Skeletal muscle satellite cell (primary cell): ENCODE results near the gene POLR1F.
"Not testable (repeated sequence)": the region's sequence is repeated elsewhere in the genome, so short reads cannot be mapped to it uniquely, and the experiment has no call there.

Source experiments
- H3K27me3 ChIP-seq: 2 replicates; pipeline ENCODE4 v1.7.0; 2013; ENCODE audit warnings: low read length; ENCODE audit not compliant: control insufficient read depth, insufficient read depth
- H3K36me3 ChIP-seq: 2 replicates; pipeline ENCODE4 v1.7.0; 2013; ENCODE audit warnings: mild to moderate bottlenecking, control low read depth, low read length; ENCODE audit not compliant: insufficient read depth
- H3K4me1 ChIP-seq: 2 replicates; pipeline ENCODE4 v1.7.0; 2013; ENCODE audit warnings: low read length; ENCODE audit not compliant: control insufficient read depth, insufficient read depth
- H3K4me2 ChIP-seq: 2 replicates; pipeline ENCODE4 v1.7.0; 2013; ENCODE audit warnings: mild to moderate bottlenecking, low read length
- H3K4me3 ChIP-seq: 2 replicates; pipeline ENCODE4 v1.7.0; 2013; ENCODE audit warnings: low read length
- H3K9ac ChIP-seq: 2 replicates; pipeline ENCODE4 v1.7.0; 2013; ENCODE audit warnings: mild to moderate bottlenecking, low read depth, low read length, moderate library complexity
- H3K9me3 ChIP-seq: replicated peaks from 2 replicates; pipeline ENCODE4 v1.7.0; 2013; ENCODE audit warnings: mild to moderate bottlenecking, control low read depth, low read length

POLR1F gene

DNA sequence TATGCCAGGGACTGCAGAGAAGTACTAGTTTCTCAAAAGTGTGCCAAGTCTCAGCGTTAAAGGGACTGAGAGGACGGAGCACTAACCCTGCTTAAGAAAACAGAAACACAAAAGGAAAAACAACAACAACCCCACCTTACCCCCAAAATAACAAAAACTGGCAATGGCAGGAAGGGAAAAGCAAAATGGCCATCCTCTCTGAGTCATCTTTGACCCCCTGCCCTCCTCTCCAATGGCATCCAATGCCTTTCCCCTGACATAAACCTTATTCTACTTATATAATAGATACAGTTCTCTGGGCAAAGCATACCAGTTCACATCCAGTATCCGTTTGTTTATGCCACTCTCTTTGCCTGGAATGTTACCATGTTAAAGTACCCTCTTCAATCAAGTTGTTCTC, 1.6 kb downstream of the POLR1F start:
- peak overlapping the region; percentile 93 for H3K4me3 ChIP-seq
- no peaks in the 10 kb centered on the region for H3K9me3 ChIP-seq
- H3K36me3 ChIP-seq, result peaks cover 3% of the 10 kb centered on the region
- peak overlapping the region; percentile 94 for H3K9ac ChIP-seq
- H3K4me2 ChIP-seq, result peak overlapping the region; percentile 88
- H3K4me1 ChIP-seq, result peaks cover 15% of the 10 kb centered on the region
- peaks cover 3% of the 10 kb centered on the region for H3K27me3 ChIP-seq

DNA sequence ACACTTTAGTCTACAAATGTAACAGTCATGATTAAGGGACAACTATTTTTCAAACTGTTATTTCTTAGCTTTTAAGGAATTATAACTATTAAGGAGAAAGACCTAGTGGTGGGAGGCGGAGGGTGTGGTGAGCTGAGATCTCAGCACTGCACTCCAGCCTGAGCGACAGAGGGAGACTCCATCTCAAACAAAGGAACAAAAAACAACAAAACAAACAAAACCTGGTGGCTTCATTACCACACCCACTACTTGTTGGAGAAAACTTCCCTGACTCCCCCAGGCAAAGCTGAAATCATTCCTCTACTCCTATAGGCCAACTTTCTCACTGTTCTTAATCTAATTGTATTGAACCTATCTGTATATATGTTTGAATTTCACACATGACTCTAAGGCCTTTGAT, 3.2 kb downstream of the POLR1F start:
- Histone ChIP-seq H3K4me3 (no peak overlapping the region), H3K9me3 (no peaks in the 10 kb centered on the region), H3K4me2 (no peak overlapping the region), H3K27me3 (no peaks in the 10 kb centered on the region), H3K36me3 (peaks cover 3% of the 10 kb centered on the region), H3K4me1 (peaks cover 15% of the 10 kb centered on the region), H3K9ac (no peak overlapping the region)

DNA sequence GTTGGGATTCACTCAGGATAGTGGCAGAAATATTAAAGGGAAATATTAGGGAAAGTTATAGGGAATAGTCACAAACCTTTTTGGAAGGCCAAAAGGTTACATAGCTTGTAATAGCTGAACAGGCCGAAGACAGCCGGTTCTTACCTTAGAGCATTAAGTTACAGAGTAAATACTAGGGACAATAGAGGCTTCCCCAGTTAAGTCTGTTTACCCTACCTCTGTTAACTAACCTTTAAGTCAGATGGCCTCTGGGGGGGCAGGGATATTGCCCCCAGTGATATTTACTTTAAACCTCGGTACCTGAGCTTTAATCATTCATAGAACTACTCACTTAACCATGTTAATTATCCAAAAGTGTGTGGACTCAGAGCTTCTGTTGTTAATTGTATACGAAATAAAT, 7.4 kb downstream of the POLR1F start:
- H3K36me3 ChIP-seq, result peaks cover 20% of the 10 kb centered on the region
- H3K9me3 ChIP-seq, result no peaks in the 10 kb centered on the region
- no peaks in the 10 kb centered on the region for H3K4me1 ChIP-seq
- no peak overlapping the region for H3K4me3 ChIP-seq
- H3K27me3 ChIP-seq, result no peaks in the 10 kb centered on the region
- no peak overlapping the region for H3K4me2 ChIP-seq
- H3K9ac ChIP-seq, result no peak overlapping the region

DNA sequence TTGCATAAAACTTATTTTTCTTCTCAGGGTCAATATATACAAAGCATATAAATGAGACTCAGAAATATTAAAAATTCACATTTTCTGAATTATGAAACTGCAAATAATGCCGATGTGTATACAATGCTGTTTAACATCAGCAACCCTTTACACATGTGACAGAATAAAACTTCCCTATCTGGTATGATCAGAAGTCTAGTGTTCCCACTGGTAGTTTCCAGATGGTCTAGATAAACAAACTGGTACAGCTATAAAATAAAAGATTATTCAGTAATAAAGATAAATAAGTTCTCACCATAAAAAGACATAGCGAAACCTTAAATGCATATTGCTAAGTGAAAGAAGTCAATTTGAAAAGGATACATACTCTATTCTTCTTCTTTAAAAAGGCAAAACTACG, 7.9 kb downstream of the POLR1F start:
- no peak overlapping the region for H3K9ac ChIP-seq
- H3K4me2 ChIP-seq, result no peak overlapping the region
- peaks cover 20% of the 10 kb centered on the region for H3K36me3 ChIP-seq
- H3K4me3 ChIP-seq, result no peak overlapping the region
- no peaks in the 10 kb centered on the region for H3K9me3 ChIP-seq
- H3K4me1 ChIP-seq, result no peaks in the 10 kb centered on the region
- no peaks in the 10 kb centered on the region for H3K27me3 ChIP-seq

DNA sequence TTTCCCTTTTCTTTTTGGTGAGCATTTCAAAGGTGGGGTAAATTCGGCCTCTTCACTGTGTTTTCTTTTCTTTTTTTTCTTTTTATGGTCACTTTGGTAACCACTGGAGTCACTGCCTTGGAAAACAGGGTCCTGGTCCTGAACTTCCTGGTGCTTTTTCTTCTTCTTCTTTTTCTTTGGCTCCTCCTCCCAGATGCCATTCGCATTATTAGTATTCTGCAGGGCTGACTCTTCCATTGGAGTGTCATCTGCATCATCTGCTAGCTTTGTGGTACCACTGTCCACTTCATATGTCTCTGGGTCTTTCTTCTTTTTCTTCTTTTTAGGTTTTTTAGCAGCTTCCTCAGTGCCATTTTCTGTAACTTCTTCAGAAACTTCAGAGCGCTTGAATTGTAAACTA, 10.5 kb downstream of the POLR1F start:
- Histone ChIP-seq H3K4me2 (no peak overlapping the region), H3K4me3 (no peak overlapping the region), H3K9ac (no peak overlapping the region), H3K36me3 (peaks cover 17% of the 10 kb centered on the region), H3K9me3 (no peaks in the 10 kb centered on the region), H3K27me3 (no peaks in the 10 kb centered on the region), H3K4me1 (no peaks in the 10 kb centered on the region)

DNA sequence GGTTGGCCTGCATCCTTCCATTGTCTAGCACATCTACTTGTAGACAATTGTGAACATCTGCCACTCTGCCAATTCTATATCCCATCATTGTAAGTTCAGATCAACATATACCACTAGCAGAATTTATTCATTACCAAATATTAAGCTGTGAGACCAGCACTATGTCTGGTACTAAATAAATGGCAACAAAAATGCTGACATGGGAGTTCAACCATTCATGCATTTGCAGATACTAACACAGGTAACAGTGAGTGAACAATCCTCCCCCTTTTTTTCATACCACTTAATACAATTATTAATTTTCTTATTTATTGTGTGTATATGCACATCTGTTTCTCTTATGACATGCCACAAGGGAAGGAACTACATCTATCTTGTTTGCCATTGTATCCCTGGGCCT, 11.9 kb downstream of the POLR1F start:
- H3K4me3 ChIP-seq, result no peak overlapping the region
- H3K36me3 ChIP-seq, result peaks cover 17% of the 10 kb centered on the region
- H3K4me2 ChIP-seq, result no peak overlapping the region
- no peak overlapping the region for H3K9ac ChIP-seq
- no peaks in the 10 kb centered on the region for H3K9me3 ChIP-seq
- H3K27me3 ChIP-seq, result no peaks in the 10 kb centered on the region
- no peaks in the 10 kb centered on the region for H3K4me1 ChIP-seq

DNA sequence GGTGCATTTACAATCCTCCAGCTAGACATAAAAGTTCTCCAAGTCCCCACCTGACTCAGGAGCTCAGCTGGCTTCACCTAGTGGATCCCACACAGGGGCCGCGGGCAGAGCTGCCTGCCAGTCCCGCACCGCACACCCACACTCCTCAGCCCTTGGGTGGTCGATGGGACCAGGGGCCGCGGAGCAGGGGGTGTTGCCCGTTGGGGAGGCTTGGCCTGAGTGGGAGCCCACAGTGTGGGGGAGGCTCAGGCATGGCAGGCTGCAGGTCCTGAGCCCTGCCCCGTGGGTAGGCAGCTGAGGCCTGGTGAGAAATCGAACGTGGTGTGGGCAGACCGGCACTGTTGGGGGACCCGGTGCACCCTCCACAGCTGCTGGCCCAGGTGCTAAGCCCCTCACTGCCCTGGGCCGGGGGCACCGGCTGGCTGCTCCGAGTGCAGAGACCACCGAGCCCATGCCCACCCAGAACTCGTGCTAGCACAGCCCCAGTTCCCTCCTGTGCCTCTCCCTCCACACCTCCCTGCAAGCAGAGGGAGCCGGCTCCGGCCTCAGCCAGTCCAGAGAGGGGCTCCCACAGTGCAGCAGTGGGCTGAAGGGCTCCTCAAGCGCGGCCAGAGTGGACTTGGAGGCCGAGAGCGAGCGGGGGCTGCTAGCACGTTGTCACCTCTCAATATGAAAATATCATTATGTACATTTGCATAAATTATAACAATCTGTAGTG, 16.6 kb downstream of the POLR1F start:
- H3K9ac ChIP-seq, result no peak overlapping the region
- no peak overlapping the region for H3K4me3 ChIP-seq
- no peaks in the 10 kb centered on the region for H3K4me1 ChIP-seq
- H3K36me3 ChIP-seq, result peaks cover 5% of the 10 kb centered on the region
- no peaks in the 10 kb centered on the region for H3K27me3 ChIP-seq
- H3K4me2 ChIP-seq, result no peak overlapping the region
- H3K9me3 ChIP-seq, result no peaks in the 10 kb centered on the region

DNA sequence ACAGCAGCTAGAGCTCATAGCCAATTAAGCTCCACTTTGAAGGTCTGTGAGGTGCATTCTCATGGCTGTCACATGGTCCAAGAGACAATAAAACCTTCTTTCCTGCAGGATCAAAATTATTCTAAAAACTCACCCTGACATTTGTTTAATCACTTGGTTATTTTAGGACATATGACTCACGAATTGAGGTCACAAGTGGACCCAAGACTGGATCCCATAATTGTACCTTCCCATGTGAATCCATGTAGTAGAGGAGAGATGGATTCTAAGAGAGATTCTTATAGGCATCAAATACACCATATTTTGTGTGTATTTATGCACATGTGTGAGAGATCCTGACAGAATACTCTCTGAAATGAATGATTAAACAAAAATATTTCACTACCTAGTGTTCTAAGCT, 18.1 kb downstream of the POLR1F start:
- Histone ChIP-seq H3K4me1 (no peaks in the 10 kb centered on the region), H3K9ac (no peak overlapping the region), H3K4me2 (no peak overlapping the region), H3K4me3 (no peak overlapping the region), H3K36me3 (no peaks in the 10 kb centered on the region), H3K27me3 (no peaks in the 10 kb centered on the region), H3K9me3 (no peaks in the 10 kb centered on the region)

DNA sequence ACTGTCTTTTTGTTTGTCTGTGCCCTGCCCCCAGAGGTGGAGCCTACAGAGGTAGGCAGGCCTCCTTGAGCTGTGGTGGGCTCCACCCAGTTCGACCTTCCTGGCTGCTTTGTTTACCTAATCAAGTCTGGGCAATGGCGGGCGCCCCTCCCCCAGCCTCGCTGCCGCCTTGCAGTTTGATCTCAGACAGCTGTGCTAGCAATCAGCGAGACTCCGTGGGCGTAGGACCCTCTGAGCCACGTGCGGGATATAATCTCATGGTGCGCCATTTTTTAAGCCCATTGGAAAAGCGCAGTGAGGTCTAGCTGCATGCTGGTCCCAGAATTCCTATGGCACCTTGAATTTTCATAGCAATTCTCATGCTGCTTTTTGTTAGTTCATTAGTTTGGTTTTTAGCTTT, 19.7 kb downstream of the POLR1F start:
- not testable (repeated sequence) for H3K9me3 ChIP-seq

DNA sequence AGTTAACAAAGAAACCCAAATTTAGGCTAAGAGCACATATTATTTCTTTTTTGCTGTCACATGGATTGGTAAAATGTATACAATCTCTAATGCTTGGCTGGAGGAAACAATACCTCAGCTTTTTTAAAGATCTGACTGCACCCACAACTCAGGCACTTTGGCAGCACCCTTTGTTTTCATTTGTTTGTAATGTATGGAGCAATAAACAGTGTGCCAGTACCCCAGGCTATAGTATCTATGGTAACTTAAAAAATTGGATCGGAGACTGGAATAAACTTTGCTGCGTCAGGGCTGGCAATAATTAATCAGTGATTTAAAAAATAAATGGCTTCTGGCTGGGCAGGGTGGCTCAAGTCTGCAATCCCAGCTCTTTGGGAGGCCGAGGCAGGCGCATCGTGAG, 27.2 kb downstream of the POLR1F start:
- Histone ChIP-seq H3K36me3 (no peaks in the 10 kb centered on the region), H3K9me3 (no peaks in the 10 kb centered on the region), H3K4me1 (no peaks in the 10 kb centered on the region), H3K27me3 (no peaks in the 10 kb centered on the region), H3K4me3 (no peak overlapping the region), H3K9ac (no peak overlapping the region), H3K4me2 (no peak overlapping the region)

More for the DNA sequence above, 19.7 kb downstream of the POLR1F start:
- not testable (repeated sequence) for H3K9ac ChIP-seq, H3K4me2 ChIP-seq, H3K4me3 ChIP-seq, H3K36me3 ChIP-seq, H3K27me3 ChIP-seq, H3K4me1 ChIP-seq

DNA sequence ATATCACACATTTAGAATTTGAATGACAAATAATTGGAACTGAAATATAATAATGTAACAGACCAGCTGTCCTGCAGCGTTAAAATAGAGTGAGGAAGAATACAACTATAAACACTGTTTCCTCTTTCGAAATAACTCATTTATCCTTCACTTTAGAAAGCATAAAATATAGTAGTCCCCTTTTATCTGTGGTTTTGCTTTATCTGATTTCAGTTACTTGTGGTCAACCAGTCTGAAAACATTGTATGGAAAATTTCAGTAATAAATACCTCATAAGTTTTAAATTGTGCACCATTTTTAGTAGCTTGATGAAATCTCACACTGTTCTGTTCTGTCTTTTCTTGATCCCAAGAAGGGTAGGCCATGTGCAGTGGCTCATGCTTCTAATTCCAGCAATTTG, 31.7 kb downstream of the POLR1F start:
- Histone ChIP-seq H3K9ac (no peak overlapping the region), H3K27me3 (no peaks in the 10 kb centered on the region), H3K4me2 (no peak overlapping the region), H3K36me3 (no peaks in the 10 kb centered on the region), H3K4me3 (no peak overlapping the region), H3K4me1 (peaks cover 3% of the 10 kb centered on the region), H3K9me3 (no peaks in the 10 kb centered on the region)

DNA sequence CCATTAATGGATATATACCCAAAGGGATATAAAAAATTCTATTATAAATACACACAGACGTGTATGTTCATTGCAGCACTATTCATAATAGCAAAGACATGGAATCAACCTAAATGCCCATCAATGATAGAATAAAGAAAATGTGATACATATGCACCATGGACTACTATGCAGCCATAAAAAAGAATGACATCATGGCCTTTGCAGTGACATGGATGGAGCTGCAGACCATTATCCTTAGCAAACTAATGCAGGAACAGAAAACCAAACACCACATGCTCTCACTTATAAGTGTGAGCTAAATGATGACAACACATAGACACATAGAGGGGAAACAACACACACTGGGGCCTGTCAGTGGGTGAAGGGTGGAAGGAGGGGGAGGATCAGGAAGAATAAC, 33.0 kb downstream of the POLR1F start:
- H3K27me3 ChIP-seq, result no peaks in the 10 kb centered on the region
- H3K4me2 ChIP-seq, result no peak overlapping the region
- H3K9me3 ChIP-seq, result no peaks in the 10 kb centered on the region
- H3K4me3 ChIP-seq, result no peak overlapping the region
- H3K36me3 ChIP-seq, result no peaks in the 10 kb centered on the region
- H3K4me1 ChIP-seq, result peaks cover 3% of the 10 kb centered on the region
- no peak overlapping the region for H3K9ac ChIP-seq
